Hematopoietic multipotent progenitor cell treated with erythropoietin and hydrocortisone succinate and interleukin-3 and kit ligand, for 17 days (in vitro differentiated cells): ENCODE measurements around the gene GGNBP2.

Experiments used
- DNase-seq: peaks from one replicate; pipeline ENCODE4 v3.0.0-alpha.2; 2015; ENCODE audit warnings: low spot score

The GGNBP2 gene

GRCh38 chr17:36566081-36566480, 21.4 kb downstream of the GGNBP2 start:
- no peak for DNase-seq

GRCh38 chr17:36575028-36575427, 30.3 kb downstream of the GGNBP2 start:
- no peak for DNase-seq

- DNase-seq, result no peak
These were observed 32.1 kb downstream of the GGNBP2 start for GRCh38 chr17:36576793-36577192.

GRCh38 chr17:36578671-36579070, 34.0 kb downstream of the GGNBP2 start:
- DNase-seq, result no peak

- no peak for DNase-seq
These were observed 39.1 kb downstream of the GGNBP2 start for GRCh38 chr17:36583787-36584186.

GRCh38 chr17:36586138-36586537, 41.4 kb downstream of the GGNBP2 start:
- no peak for DNase-seq

GRCh38 chr17:36590082-36590481, 45.4 kb downstream of the GGNBP2 start:
- DNase-seq, result no peak

GRCh38 chr17:36591434-36592315, 47.0 kb downstream of the GGNBP2 start, which contains the start of gene DHRS11:
Gene DHRS11, plus strand, starts transcription at chr17:36591879. Its CDS starts 131 bp downstream, at chr17:36592010.
- peak; percentile 70 for DNase-seq

GRCh38 chr17:36592316-36592715, 47.6 kb downstream of the GGNBP2 start:
- DNase-seq, result no peak

GRCh38 chr17:36592716-36593321, 48.1 kb downstream of the GGNBP2 start:
- DNase-seq, result no peak

GRCh38 chr17:36593656-36594316, 49.1 kb downstream of the GGNBP2 start:
- no peak for DNase-seq

GRCh38 chr17:36594626-36595401, 50.1 kb downstream of the GGNBP2 start:
- DNase-seq, result no peak

- peak; percentile 62 for DNase-seq
These were observed 52.5 kb downstream of the GGNBP2 start for GRCh38 chr17:36597226-36597625.

GRCh38 chr17:36597866-36598777, 53.4 kb downstream of the GGNBP2 start:
- DNase-seq, result no peak

GRCh38 chr17:36598951-36599401, 54.3 kb downstream of the GGNBP2 start:
- DNase-seq, result no peak

GRCh38 chr17:36599546-36600250, 55.0 kb downstream of the GGNBP2 start:
- DNase-seq, result no peak

- peak; percentile 56 for DNase-seq
These were observed 55.7 kb downstream of the GGNBP2 start for GRCh38 chr17:36600465-36600864.

- DNase-seq, result no peak
These were observed 56.2 kb downstream of the GGNBP2 start for GRCh38 chr17:36600936-36601302.

GRCh38 chr17:36601303-36602029, 56.7 kb downstream of the GGNBP2 start, which contains the start of gene MRM1:
Gene MRM1, plus strand, starts transcription at chr17:36601583. Its CDS starts 228 bp downstream, at chr17:36601811.
- peak; percentile 90 for DNase-seq
